ENCODE data around the gene MYH9.
"Not testable (repeated sequence)": the region's sequence is repeated elsewhere in the genome, so short reads cannot be mapped to it uniquely, and the experiment has no call there.

MYH9 gene

DNA sequence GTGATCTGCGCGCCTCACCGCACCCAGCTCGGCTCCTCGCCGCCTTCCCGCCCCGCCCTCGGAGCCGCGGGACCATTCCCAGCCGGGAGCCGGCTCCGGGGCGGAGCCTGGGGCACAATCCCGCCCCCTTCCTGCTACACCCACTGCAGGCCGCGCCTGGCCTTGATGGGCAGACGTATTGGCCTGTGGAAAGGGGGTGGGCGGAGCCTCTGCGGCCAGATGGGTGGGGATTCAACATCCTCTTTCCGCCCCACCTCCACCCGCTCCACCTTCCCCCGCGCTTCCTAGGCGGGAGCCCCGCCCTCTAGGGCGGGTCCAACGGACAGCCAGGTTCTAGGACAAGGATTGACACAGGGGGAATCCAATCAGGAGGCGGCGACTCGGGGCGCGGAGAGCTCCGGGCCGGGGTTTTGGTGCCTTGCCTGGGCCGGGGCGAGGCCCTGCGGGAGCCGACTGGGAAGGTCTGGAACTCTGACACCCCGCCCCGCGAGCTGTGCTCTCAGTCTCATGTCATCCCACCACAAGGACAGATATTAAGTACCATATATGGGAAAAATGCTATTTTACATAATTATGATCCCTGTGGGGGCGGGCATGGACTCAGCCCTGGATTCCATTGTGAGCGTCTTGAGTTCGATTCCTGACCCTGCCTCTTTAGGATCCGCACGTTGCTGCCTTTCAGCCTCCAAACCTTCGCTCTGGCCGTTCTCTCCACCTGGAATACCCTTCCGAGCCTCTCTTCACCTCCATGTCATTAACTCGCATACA lies at the start of gene MYH9:
Gene MYH9, minus strand, starts transcription at position 9 of the 768 bp plus-strand sequence. CDS start 38,731 bp downstream, outside the sequence.
- DNase-seq: peak; percentile 95

DNA sequence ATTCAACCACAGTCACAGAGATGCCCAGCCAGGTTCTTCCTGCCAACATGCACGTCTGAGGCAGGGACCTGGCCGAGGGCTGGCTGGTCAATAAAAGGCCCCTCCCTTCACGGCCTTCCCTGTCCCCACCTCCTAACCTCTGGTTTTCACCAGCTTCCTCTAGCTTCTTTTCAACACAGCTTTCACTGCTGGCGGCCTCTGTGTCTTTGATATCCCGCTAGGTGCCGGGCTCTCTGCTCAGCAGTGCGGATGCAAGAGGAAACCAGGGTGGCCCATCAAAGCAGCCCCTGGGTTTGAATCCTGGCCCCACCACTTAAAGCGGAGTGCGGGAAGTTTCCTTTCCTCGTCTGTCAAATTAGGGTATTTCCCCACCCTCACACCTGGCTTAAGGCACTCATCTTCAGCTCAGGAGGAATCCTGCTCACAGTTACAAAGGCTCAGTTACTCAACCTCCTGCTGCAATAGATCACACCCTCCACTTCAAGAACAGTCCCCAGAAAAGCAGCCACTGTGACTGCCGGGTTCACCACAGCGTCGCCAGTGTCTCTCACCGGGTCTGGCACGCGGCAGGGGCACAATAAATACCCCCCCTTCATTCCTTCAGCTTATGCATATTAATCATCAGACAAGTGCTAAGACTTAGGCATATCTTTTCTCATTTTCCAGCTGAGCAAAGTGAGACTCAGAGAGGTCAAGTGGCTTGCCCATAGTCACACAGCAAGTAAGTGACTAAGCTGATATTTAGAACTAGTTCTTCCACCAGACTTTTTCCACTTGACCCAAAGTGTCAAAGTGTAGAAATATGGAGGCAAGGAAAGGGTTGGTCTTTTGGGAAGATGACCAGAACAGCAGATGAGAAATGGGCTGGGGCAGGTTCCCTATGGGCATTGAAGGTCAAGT lies 48.0 kb upstream of the MYH9 start:
- peak; percentile 81 for DNase-seq

DNA sequence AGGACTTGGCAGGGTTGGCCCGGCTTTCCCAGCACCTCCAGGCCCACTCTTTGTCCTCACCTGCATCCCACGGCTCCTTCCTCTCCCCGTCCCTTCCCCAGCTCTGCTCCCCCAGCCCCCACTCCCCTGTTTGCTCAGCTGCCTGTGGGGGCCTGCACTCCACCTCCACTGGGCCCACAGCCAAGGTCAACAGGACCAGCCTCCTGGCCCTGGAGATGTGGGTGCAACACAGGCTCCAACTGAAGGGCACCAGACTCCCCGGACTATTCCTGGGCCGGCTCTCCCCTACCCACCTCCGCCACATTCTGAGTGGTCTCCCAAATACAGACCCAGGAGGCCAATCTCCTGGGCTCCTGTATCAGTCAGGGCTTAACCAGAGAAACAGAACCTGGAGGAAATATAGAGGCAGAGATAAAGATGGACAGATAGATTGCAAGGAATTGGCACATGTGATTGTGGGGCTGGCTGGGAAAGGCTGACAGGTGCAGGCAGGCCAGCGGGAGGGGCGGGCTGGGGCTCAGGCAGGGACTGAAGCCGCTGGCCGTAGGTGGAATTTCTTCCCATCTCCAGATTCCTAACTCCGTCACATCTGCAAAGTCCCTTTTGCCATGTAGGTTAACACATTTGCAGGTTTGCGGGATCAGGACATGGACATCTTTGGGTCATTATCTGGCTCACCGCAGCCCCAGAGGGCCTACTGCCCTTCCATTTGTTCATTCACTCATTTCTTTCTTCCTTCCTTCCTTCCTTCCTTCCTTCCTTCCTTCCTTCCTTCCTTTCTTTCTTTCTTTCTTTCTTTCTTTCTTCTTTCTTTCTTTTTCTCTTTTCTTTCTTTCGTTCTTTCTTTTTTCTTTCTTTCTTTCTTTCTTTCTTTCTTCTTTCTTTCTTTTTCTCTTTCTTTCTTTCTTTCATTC lies 45.8 kb upstream of the MYH9 start:
- peak; percentile 90 for DNase-seq

DNA sequence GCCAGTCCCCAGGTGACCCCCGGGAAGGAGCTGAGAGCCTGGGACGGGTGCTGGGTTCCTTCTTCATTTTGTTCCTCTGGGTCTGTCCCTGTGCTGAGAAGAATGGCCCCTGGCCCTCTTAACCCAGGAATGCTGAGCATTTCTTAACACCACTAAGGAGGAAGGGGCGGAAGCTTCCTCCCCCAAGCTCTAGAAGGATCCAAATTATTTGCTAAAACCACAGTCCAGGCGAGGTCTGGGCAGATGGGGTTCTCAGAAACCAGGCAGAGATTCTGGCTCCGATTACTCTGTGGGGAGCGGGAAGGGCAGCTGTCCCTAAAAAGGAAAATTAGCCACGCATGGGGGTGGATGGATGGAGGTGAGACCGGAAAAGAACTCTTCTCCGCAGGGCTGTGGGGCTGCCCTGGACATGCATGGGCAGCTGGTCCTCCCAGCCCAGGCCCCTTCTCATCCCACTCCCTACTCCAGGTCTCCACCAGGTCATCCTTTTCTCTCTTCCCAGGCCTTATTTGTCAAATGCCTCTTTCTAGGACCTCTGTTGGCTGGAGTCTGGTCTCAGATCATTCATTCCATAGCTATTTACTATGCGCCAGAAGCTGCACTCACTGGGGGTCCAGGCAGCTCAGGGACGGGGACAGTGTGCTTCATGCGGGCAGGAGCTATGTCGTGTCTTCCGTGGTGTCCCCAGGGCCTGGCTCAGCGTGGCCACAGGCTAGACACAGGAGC lies 45.0 kb upstream of the MYH9 start:
- DNase-seq: no peak

DNA sequence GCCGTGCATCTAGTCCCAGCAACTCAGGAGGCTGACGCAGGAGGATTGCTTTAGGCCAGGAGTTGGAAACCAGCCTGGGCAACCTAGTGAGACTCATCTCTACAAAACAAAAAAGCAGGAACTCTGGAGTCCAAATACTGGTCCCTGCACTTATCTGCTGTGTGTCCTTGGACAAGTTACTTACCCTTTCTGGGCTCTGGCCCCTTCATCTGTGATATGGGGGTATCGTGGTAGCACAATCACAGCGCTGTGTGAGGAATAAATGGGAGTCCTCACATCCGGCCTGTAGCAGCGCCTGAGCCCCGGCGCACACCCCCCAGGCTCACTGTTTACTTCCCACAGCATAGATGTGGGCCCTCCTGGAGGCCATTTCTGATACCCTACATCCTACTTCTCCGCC lies 44.2 kb upstream of the MYH9 start:
- DNase-seq: peak; percentile 3

DNA sequence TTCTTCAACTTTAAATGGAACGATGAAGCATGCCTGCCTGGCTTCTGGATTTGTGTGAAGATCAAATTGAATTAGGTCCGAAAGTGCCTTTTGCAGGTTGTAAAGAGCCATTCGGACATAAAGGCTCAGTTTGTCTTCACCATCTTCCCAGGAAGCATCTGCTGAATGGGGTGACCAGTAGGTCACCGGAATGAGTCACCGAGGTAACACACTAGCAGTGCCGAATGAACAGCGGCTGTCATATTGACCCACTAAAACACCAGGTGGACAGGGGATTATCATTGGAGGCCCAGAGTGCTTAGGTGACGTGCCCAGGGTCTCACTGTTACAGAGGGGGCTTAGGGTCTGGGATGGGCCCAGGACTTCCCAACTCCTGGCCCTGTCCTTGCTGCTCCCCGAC lies 43.1 kb upstream of the MYH9 start:
- peak; percentile 75 for DNase-seq

DNA sequence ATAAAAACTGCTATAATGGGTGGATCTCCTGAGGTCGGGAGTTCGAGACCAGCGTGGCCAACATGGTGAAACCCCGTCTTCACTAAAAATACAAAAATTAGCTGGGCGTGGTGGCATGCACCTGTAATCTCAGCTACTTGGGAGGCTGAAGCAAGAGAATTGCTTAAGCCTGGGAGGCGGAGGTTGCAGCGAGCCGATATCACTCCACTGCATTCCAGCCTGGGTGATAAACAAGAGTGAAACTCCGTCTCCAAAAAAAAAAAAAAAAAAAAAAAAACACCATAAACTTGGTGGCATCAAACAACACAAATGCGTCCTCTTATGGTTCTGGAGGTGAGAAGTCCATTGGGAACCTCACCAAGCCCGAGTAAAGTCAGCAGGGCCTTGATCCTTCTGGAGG lies 40.2 kb upstream of the MYH9 start:
- DNase-seq: not testable (repeated sequence)

DNA sequence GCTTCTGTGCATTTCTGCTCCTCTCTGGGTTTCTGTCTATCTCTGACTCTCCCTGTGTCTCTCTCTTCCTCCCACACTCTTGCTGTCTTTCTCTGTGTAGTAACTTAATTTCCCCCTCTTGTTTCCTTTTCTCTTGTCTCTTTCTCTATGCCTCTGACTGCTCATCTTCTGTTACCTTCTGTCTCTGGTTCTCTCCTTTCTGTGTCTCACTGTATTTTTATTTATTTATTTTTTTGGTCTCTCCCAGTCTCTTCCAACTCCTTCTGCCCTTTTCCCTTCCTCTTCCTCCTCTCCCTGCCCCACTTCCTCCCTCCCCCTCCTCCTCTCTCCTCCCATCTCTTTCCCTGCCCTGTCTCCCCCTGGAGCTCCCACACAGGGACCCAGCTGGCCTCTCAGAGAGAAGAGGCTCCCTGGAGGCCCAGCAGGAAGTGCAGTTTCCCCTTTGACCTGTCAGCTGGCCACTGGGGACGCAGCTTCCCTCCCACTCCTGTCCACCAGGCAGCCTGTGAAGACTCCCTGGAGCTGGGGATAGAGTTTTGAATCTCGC lies 38.3 kb upstream of the MYH9 start:
- DNase-seq: peak; percentile 38

DNA sequence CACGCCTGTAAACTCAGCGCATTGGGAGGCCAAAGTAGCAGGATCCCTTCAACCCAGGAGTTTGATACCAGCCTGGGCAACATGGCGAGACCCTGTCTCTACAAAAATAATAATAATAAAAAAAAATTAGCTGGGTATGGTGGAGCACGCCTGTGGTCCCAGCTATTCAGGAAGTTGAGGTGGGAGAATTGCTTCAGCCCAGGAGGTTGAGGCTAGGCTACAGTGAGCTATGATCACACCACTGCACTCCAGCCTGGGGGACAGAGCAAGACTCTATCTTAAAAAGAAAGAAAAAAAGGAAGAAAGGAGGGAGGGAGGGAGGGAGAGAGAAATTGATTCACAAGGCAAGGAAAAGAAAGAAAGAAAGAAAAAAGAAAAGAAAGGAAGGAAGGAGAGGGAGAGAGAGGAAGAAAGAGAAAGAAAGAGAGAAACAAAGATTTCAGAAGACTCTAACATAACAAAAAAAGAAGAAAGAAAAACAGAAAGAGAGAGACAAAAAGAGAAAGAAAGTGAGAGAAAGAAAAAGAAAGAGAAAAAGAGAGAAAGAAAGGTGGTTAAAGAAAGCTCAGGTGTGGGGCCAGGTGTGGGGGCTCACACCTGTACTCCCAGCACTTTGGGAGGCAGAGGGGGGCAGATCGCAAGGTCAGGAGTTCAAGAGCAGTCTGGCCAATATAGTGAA lies 37.3 kb upstream of the MYH9 start:
- DNase-seq: no peak

DNA sequence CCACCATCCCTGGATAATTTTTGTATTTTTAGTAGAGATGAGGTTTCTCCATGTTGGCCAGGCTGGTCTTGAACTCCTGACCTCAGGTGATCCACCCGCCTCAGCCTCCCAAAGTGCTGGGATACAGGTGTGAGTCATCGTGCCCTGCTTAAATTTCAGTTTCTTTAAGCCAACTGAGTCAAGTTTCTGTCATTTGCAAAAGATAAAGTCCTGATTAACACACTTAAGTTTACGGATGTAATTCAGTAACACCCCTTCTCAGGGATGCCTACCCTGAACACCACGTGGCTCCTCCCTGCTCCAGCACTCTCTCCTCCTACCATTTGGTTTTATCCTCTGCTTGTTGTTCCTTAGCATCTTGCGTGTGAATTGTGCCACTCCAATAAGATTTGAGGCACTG lies 36.7 kb upstream of the MYH9 start:
- DNase-seq: not testable (repeated sequence)

DNA sequence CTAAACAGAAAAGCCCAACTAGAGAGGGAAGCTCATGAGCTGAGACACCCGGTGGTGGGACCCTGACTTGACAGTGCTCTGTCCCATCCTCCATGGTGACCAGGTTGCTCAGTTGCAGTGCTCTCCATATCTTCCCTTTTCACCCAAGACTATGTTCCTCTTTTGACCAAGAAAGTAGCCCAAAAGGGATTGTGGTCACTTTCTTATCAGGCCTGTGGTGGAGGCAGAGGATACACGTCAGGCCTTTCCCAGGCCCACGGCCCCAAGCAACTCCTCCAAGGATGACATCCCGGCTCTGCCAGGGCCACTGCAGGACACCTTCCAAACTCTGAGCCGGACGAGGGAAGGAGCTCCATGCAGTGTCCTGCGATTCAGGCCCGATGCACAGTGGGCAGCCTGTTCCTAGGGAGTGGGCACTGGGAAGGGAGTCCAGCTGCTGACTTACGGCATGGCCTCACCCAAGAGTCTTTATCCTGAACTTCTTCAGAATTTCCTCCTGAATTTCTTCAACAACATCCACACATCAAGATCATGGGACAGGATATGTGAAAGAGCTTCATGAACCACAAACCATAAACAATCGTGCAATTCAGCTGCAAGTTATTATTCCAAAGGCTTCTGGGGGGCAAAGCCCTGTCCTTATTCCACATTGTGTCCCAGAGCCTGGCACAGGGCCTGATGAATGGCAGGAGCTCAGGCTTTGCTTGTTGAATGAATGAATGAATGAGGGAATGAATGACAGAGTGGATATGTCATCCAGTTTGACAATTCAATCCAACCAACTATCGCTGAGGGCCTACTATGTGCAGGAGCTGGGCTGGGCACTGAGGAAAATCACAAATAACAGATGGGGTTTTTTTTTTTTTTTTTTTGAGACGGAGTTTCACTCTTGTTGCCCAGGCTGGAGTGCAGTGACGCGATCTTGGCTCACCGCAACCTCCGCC lies 36.0 kb upstream of the MYH9 start:
- no peak for DNase-seq

DNA sequence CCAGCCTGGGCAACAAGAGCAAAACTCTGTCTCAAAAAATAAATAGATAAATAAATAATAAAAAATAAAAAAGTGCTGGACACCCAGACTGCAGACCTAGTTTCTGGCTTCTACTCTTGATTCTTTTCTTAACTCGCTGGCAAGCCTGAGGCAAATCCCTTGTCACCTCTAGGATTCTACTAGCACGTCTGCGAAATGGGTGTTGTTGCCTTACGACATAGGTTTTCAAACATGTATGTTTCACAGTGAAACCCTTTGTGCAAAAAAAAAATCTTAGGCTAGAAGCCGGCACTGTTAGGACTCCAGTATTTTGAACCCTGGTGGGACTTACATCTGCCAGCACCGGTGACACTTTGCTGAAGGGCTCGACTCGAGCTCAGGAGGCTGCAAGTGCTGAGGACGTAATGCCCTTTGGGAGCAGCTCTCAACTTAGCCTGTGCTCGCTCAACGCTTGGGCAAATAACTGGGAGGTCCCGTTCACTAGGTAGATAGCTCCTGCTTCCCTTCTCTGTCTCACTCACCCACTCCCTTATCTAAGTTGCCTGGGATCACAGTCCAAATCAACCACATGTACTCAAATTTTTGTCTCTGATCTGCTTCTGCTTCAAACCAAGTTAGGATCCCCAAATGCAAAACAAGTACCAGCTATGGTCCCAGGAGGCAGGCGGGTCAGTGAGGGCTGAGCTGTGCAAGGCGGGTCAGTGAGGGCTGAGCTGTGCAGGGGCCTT lies 34.7 kb upstream of the MYH9 start:
- DNase-seq: no peak

DNA sequence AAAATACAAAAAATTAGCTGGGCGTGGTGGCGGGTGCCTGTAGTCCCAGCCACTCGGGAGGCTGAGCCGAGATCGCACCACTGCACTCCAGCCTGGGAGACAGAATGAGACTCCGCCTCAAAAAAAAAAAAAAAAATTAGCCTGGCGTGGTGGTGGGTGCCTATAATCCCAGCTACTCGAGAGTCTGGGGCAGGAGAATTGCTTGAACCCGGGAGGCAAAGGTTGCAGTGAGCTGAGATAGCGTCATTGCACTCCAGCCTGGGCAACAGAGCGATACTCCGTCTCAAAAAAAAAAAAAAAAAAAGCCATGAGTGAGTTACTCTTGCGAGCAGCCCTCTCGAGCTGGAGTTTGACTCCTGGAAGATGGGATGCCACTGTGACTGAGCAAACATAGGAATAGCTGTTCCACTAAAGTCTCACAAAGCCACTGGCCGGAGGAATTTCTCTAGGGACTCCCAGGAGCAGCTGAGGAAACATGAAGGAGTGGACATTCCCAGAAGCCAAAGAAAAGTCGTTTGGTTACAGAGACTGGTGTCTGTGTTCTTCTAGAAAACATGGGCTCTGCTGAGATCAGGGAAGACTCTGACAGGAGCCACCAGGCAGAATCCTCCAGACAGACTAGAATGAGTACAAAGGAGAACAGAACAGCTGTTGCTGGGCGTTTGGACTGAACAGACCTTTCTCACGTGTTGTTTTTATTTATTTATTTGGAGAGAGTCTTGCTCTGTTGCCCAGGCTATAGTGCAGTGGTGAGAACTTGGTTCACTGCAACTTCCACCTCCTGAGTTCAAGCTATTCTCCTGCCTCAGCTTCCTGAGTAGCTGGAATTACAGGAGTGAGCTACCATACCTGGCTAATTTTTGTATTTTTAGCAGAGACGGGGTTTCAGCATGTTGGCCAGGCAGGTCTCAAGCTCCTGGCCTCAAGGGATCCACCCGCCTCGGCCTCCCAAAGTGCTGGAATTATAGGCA lies 32.4 kb upstream of the MYH9 start:
- DNase-seq: peak; percentile 42

DNA sequence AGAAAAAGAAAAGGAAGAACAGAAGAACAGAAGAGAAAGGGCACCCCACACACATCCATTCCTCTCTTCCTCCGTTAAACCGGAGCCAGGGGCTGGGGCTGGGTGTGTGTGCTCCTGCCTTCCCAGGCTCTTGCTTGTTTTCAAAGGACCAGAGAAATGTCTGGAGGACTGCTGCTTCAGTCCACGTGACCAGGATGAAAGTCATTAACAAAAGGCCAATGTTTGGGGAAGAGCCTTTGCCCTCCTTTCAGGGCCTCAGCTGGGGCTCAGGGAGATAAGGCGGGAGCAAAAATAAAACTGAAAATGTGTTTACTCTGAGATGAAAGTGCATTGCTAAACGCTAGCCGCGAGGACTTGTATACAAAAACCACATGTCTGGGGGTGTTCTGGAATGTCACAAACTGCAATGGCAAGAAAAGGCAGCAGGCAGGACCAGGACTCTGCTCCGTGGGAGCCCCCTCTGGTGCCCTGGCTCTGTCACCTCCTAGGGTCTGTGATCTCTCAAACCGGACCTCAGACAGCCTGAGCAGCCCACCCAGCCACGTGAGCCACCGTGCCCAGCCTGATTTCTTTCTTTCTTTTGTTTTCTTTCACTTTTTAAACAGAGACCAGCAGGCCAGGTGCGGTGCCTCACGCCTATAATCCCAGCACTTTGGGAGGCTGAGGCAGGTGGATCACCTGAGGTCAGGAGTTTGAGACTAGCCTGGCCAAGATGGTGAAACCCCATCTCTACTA lies 31.6 kb upstream of the MYH9 start:
- peak; percentile 56 for DNase-seq

DNA sequence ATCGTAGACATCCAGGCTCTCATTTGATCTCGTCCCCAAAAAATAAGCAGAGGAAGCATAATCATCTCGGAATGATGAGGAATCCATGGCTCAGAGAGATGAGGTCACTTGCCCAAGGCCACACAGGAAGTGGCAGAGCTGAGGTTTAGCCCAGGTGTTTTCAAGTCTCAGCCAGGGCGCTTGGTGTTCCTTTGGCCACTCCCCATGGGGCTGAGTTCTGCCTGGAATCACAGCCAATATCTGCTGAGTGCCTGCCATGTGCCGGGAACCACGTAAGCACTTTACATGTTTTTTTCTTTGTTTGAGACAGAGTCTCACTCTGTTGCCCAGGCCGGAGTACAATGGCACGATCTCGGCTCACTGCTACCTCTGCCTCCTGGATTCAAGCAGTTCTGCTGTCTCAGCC lies 29.5 kb upstream of the MYH9 start:
- DNase-seq: peak; percentile 31

DNA sequence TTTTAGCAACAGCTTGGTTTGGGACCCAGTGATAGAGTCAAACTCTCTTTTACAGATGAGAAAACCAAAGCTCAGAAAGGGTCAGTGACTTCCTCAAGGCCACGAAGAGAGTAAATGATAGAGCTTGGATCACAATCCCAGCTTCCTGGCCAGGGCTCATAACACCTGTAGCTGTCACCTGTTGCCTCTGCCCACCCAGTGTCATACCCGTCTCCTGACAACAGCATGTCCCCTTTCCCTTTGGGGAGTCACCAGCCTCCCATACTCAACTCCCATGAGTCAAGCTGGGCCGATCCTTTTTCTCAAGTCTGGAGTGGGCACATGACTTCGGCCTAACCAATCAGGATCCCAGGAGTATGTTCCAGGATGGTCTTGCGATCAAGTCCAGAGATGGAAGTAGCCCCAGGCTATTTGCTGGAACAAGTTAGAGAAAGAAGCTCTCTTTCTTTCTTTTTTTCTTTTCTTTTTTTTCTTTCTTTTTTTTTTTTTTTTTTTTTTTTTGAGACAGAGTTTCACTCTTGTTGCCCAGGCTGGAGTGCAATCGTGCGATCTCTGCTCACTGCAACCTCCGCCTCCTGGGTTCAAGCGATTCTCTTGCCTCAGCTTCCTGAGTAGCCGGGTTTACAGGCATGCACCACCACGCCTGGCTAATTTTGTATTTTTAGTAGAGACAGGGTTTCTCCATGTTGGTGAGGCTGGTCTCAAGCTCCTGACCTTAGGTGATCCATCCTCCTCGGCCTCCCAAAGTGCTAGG lies 27.8 kb upstream of the MYH9 start:
- DNase-seq: no peak

All from DMS53 (cell line).